A549 (cell line): ENCODE measurements around the gene PHAF1.

ENCODE experiments used
- CBX2 ChIP-seq: fragments of 200-600 bp; sonication (generic); IDR thresholded peaks from 2 replicates; pipeline ENCODE4 v1.6.1; 2016; ENCODE audit warnings: low read depth, mild to moderate bottlenecking, borderline replicate concordance
- CHD2 ChIP-seq: fragments of 150-350 bp; IDR thresholded peaks from 2 replicates; pipeline ENCODE4 v1.6.1; 2014; ENCODE audit warnings: low read length; ENCODE audit not compliant: partially characterized antibody
- CTCF ChIP-seq: fragments of >200 bp; sonication (Bioruptor Twin); formaldehyde crosslinking; IDR thresholded peaks from 3 replicates; pipeline ENCODE4 v1.5.1; 2016
- E2F6 ChIP-seq: IDR thresholded peaks from 2 replicates; pipeline ENCODE4 v1.6.1; 2012; ENCODE audit warnings: low read depth, borderline replicate concordance
- EP300 ChIP-seq, 2 experiments: fragments of >200 bp; sonication (Bioruptor Twin); formaldehyde crosslinking; IDR thresholded peaks; 2 replicates in 1 of 2; 3 replicates in 1 of 2; pipeline ENCODE4 v1.6.1; 2016 to 2017
- KDM1A ChIP-seq: fragments of 200-600 bp; sonication (generic); IDR thresholded peaks from 2 replicates; pipeline ENCODE4 v1.6.1; 2016; ENCODE audit warnings: low read depth, mild to moderate bottlenecking
- POLR2A ChIP-seq: IDR thresholded peaks from 2 replicates; pipeline ENCODE4 v1.6.1; 2012; ENCODE audit warnings: mild to moderate bottlenecking, low read length
- RCOR1 ChIP-seq: fragments of 150-350 bp; IDR thresholded peaks from 2 replicates; pipeline ENCODE4 v1.6.1; 2014; ENCODE audit warnings: antibody characterized with exemption, low read length, low read depth
- SMC3 ChIP-seq: fragments of >200 bp; sonication (Bioruptor Twin); formaldehyde crosslinking; IDR thresholded peaks from 3 replicates; pipeline ENCODE4 v1.6.1; 2018; ENCODE audit warnings: inconsistent platforms
- TFCP2L1 ChIP-seq: fragments of 250-450 bp; sonication (Bioruptor Pico); IDR thresholded peaks from 2 replicates; pipeline ENCODE4 v1.5.0; 2021; ENCODE audit warnings: mild to moderate bottlenecking
- TF ChIP-seq, protein P1 (sequence below): fragments of 200-600 bp; sonication (generic); IDR thresholded peaks from 2 replicates; pipeline ENCODE4 v1.6.1; 2016; ENCODE audit warnings: antibody characterized with exemption, mild to moderate bottlenecking, moderate library complexity
- TF ChIP-seq, protein P2 (sequence below): fragments of 150-350 bp; IDR thresholded peaks from 2 replicates; pipeline ENCODE4 v1.6.1; 2014; ENCODE audit warnings: low read depth, mild to moderate bottlenecking, low read length

DNA sequence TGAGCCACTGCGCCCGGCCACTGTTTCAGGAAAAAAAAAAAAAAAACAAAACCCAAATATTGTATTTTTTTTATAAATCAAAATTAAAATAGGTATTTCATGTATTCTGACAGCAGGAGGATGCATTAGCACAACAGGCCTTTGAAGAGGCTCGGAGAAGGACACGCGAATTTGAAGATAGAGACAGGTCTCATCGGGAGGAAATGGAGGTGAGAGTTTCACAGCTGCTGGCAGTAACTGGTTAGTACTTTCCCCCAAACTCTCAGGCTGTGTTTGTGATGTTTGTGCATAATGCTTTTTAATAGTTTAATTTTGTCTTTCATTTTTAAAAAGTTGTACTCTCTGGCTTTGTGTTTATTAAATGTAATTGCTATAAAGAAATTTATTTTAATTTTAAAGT, 27.6 kb upstream of the PHAF1 start:
- TF ChIP-seq CTCF = no peak
- no peak for TF ChIP-seq KDM1A
- no peak for TF ChIP-seq SMC3
- no peak for TF ChIP-seq POLR2A
- no peak for TF ChIP-seq CHD2
- no peak for TF ChIP-seq E2F6
- TF ChIP-seq EP300 (IDR thresholded peaks at IDR 0.05) = no peak
- TF ChIP-seq RCOR1 = no peak
- TF ChIP-seq, protein P1, sequence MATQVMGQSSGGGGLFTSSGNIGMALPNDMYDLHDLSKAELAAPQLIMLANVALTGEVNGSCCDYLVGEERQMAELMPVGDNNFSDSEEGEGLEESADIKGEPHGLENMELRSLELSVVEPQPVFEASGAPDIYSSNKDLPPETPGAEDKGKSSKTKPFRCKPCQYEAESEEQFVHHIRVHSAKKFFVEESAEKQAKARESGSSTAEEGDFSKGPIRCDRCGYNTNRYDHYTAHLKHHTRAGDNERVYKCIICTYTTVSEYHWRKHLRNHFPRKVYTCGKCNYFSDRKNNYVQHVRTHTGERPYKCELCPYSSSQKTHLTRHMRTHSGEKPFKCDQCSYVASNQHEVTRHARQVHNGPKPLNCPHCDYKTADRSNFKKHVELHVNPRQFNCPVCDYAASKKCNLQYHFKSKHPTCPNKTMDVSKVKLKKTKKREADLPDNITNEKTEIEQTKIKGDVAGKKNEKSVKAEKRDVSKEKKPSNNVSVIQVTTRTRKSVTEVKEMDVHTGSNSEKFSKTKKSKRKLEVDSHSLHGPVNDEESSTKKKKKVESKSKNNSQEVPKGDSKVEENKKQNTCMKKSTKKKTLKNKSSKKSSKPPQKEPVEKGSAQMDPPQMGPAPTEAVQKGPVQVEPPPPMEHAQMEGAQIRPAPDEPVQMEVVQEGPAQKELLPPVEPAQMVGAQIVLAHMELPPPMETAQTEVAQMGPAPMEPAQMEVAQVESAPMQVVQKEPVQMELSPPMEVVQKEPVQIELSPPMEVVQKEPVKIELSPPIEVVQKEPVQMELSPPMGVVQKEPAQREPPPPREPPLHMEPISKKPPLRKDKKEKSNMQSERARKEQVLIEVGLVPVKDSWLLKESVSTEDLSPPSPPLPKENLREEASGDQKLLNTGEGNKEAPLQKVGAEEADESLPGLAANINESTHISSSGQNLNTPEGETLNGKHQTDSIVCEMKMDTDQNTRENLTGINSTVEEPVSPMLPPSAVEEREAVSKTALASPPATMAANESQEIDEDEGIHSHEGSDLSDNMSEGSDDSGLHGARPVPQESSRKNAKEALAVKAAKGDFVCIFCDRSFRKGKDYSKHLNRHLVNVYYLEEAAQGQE = no peak
- no peak for TF ChIP-seq CBX2
- TF ChIP-seq, protein P2, sequence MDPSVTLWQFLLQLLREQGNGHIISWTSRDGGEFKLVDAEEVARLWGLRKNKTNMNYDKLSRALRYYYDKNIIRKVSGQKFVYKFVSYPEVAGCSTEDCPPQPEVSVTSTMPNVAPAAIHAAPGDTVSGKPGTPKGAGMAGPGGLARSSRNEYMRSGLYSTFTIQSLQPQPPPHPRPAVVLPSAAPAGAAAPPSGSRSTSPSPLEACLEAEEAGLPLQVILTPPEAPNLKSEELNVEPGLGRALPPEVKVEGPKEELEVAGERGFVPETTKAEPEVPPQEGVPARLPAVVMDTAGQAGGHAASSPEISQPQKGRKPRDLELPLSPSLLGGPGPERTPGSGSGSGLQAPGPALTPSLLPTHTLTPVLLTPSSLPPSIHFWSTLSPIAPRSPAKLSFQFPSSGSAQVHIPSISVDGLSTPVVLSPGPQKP = no peak
- TF ChIP-seq TFCP2L1 (CRISPR knock-in tag) = no peak
